GM12801 (cell line): ENCODE measurements around the gene NDUFB2.

ENCODE experiments used
- CTCF ChIP-seq: IDR thresholded peaks from one replicate; pipeline ENCODE4 v1.5.1; 2011; ENCODE audit warnings: control low read depth; ENCODE audit not compliant: insufficient read length; ENCODE audit errors: extremely low read depth

The NDUFB2 gene

GRCh38 chr7:140723006-140723405 is 26.5 kb downstream of the NDUFB2 start:
- no peak for TF ChIP-seq CTCF

- TF ChIP-seq CTCF: no peak
Measured at GRCh38 chr7:140723574-140723973, 27.1 kb downstream of the NDUFB2 start.

- no peak for TF ChIP-seq CTCF
Measured at GRCh38 chr7:140724706-140725105, 28.2 kb downstream of the NDUFB2 start.

GRCh38 chr7:140726281-140726680 is 29.8 kb downstream of the NDUFB2 start:
- TF ChIP-seq CTCF: no peak

GRCh38 chr7:140732416-140732815 is 35.9 kb downstream of the NDUFB2 start:
- no peak for TF ChIP-seq CTCF

- no peak for TF ChIP-seq CTCF
Measured at GRCh38 chr7:140734096-140734495, 37.6 kb downstream of the NDUFB2 start.

- TF ChIP-seq CTCF: no peak
Measured at GRCh38 chr7:140734729-140735128, 38.2 kb downstream of the NDUFB2 start.

GRCh38 chr7:140738280-140738679 is 41.8 kb downstream of the NDUFB2 start:
- no peak for TF ChIP-seq CTCF
